OCI-LY3 (cell line): ENCODE data around the gene ACTR6.

Experiments
- H2AFZ ChIP-seq: fragments of 200-600, 300-600 bp; shearing (Covaris generic); 2 replicates; pipeline ENCODE4 v1.6.0; 2014; ENCODE audit warnings: antibody characterized with exemption, low read depth, low read length
- H3K27ac ChIP-seq: fragments of 200-600, 300-600 bp; sonication (generic); 2 replicates; pipeline ENCODE4 v1.5.1; 2014; ENCODE audit warnings: mild to moderate bottlenecking, low read length, moderate library complexity, mixed read lengths
- H3K27me3 ChIP-seq: fragments of 200-600, 300-600 bp; sonication (generic); 2 replicates; pipeline ENCODE4 v1.6.1; 2014; ENCODE audit warnings: low read depth, low read length, mixed read lengths
- H3K36me3 ChIP-seq: fragments of 200-600, 300-600 bp; sonication (generic); replicated peaks from 2 replicates; pipeline ENCODE3; 2014; ENCODE audit warnings: low read depth, low read length, mixed read lengths
- H3K4me1 ChIP-seq: fragments of 300-600, 200-600 bp; sonication (generic); 2 replicates; pipeline ENCODE4 v1.6.1; 2014; ENCODE audit warnings: low read length, mixed read lengths
- H3K4me2 ChIP-seq: fragments of 200-600, 300-600 bp; sonication (generic); 2 replicates; pipeline ENCODE4 v1.6.1; 2014; ENCODE audit warnings: low read length, mixed read lengths
- H3K4me3 ChIP-seq: fragments of 300-600, 200-600 bp; sonication (generic); 2 replicates; pipeline ENCODE4 v1.5.1; 2014; ENCODE audit warnings: antibody characterized with exemption, mild to moderate bottlenecking, low read length, moderate library complexity
- H3K79me2 ChIP-seq: fragments of 300-600, 200-600 bp; shearing (Covaris generic); 2 replicates; pipeline ENCODE4 v1.6.1; 2014; ENCODE audit warnings: mild to moderate bottlenecking, low read length, mixed read lengths
- H3K9ac ChIP-seq: fragments of 300-600, 200-600 bp; shearing (Covaris generic); 2 replicates; pipeline ENCODE4 v1.6.0; 2014; ENCODE audit warnings: mild to moderate bottlenecking, low read length, moderate library complexity
- H3K9me3 ChIP-seq: fragments of 200-600, 300-600 bp; shearing (Covaris generic); 2 replicates; pipeline ENCODE4 v1.6.1; 2014; ENCODE audit warnings: low read length, mixed read lengths; ENCODE audit not compliant: insufficient read depth
- H4K20me1 ChIP-seq: fragments of 200-600, 300-600 bp; sonication (generic); 2 replicates; pipeline ENCODE4 v1.6.1; 2016; ENCODE audit warnings: low read length, mixed read lengths; ENCODE audit not compliant: insufficient read depth
- EZH2phosphoT487 ChIP-seq: fragments of 200-600 bp; shearing (Covaris generic); IDR thresholded peaks from 2 replicates; pipeline ENCODE4 v1.6.1; 2018; ENCODE audit warnings: antibody characterized with exemption, mixed run types, low read depth
- TF ChIP-seq, protein P1 (sequence below): fragments of 200-600, 300-600 bp; sonication (generic); IDR thresholded peaks from 2 replicates; pipeline ENCODE4 v1.5.1; 2014; ENCODE audit warnings: antibody characterized with exemption, low read length, low read depth

The ACTR6 gene

GRCh38 chr12:100156731-100157426, 43.7 kb upstream of the ACTR6 start:
- H3K27me3 ChIP-seq: no peaks in the 10 kb centered on the region
- TF ChIP-seq EZH2phosphoT487: no peak
- TF ChIP-seq, protein P1, sequence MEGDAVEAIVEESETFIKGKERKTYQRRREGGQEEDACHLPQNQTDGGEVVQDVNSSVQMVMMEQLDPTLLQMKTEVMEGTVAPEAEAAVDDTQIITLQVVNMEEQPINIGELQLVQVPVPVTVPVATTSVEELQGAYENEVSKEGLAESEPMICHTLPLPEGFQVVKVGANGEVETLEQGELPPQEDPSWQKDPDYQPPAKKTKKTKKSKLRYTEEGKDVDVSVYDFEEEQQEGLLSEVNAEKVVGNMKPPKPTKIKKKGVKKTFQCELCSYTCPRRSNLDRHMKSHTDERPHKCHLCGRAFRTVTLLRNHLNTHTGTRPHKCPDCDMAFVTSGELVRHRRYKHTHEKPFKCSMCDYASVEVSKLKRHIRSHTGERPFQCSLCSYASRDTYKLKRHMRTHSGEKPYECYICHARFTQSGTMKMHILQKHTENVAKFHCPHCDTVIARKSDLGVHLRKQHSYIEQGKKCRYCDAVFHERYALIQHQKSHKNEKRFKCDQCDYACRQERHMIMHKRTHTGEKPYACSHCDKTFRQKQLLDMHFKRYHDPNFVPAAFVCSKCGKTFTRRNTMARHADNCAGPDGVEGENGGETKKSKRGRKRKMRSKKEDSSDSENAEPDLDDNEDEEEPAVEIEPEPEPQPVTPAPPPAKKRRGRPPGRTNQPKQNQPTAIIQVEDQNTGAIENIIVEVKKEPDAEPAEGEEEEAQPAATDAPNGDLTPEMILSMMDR: no peak
- H3K4me2 ChIP-seq: no peak overlapping the region
- H3K9ac ChIP-seq: no peak overlapping the region
- H3K36me3 ChIP-seq: no peaks in the 10 kb centered on the region
- H3K79me2 ChIP-seq: no peaks in the 10 kb centered on the region
- no peaks in the 10 kb centered on the region for H3K9me3 ChIP-seq
- H4K20me1 ChIP-seq: no peaks in the 10 kb centered on the region
- no peaks in the 10 kb centered on the region for H3K4me1 ChIP-seq
- H3K27ac ChIP-seq: no peak overlapping the region
- no peak overlapping the region for H3K4me3 ChIP-seq
- no peak overlapping the region for H2AFZ ChIP-seq

GRCh38 chr12:100157427-100157821, 43.2 kb upstream of the ACTR6 start:
- Histone ChIP-seq H3K4me2 (no peak overlapping the region), H3K9ac (no peak overlapping the region), H3K4me3 (no peak overlapping the region), H3K4me1 (no peaks in the 10 kb centered on the region), H3K36me3 (no peaks in the 10 kb centered on the region), H3K27me3 (no peaks in the 10 kb centered on the region), H3K9me3 (no peaks in the 10 kb centered on the region), H3K27ac (no peak overlapping the region), H3K79me2 (no peaks in the 10 kb centered on the region), H4K20me1 (no peaks in the 10 kb centered on the region), H2AFZ (no peak overlapping the region)
- no peak for TF ChIP-seq EZH2phosphoT487
- TF ChIP-seq, protein P1: no peak

DNA sequence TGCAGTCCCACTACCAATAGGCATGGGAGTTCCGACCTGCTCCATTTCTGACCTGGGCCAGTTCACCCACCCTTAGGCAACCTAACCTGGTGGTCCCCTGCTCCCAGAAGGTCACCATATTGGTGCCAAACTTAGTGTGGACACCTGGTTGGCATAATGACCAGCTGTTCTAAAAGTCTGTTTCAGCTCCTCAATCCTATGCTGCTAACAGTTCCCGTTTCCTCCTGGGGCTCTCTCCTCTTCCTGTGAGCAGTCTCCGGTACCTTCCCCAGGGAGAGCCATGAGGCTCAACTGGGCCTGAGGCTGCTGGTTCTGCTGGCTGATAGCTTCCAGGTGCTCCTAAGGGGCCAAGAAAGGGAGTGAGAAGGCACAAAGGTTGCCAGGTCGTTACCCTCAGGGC, 42.1 kb upstream of the ACTR6 start:
- TF ChIP-seq, protein P1: no peak
- TF ChIP-seq EZH2phosphoT487: no peak

GRCh38 chr12:100159391-100160104, 41.1 kb upstream of the ACTR6 start:
- Histone ChIP-seq H3K27ac (no peak overlapping the region), H3K79me2 (no peaks in the 10 kb centered on the region), H3K36me3 (no peaks in the 10 kb centered on the region), H3K4me2 (no peak overlapping the region), H3K27me3 (no peaks in the 10 kb centered on the region), H3K4me1 (no peaks in the 10 kb centered on the region), H2AFZ (no peak overlapping the region), H3K4me3 (no peak overlapping the region), H4K20me1 (no peaks in the 10 kb centered on the region), H3K9me3 (no peaks in the 10 kb centered on the region), H3K9ac (no peak overlapping the region)
- TF ChIP-seq, protein P1: no peak
- no peak for TF ChIP-seq EZH2phosphoT487

More for the DNA sequence above, 42.1 kb upstream of the ACTR6 start:
- no peaks in the 10 kb centered on the region for H3K9me3 ChIP-seq
- H3K4me1 ChIP-seq: no peaks in the 10 kb centered on the region
- H3K27ac ChIP-seq: no peak overlapping the region
- H3K36me3 ChIP-seq: no peaks in the 10 kb centered on the region
- no peaks in the 10 kb centered on the region for H4K20me1 ChIP-seq
- no peaks in the 10 kb centered on the region for H3K27me3 ChIP-seq
- H3K79me2 ChIP-seq: no peaks in the 10 kb centered on the region
- H3K9ac ChIP-seq: no peak overlapping the region
- H2AFZ ChIP-seq: no peak overlapping the region
- H3K4me3 ChIP-seq: no peak overlapping the region
- no peak overlapping the region for H3K4me2 ChIP-seq
